Astrocyte (in vitro differentiated cells and primary cell): ENCODE measurements around the gene KIF26B.

ENCODE experiments used
- EZH2 ChIP-seq: IDR thresholded peaks from 2 replicates; pipeline ENCODE4 v1.6.1; 2012; ENCODE audit warnings: mild to moderate bottlenecking, low read length, inconsistent platforms; ENCODE audit not compliant: insufficient read depth
- TF ChIP-seq, protein P1 (sequence below): IDR thresholded peaks from 2 replicates; pipeline ENCODE4 v1.5.1; 2011; ENCODE audit warnings: low read depth, mild to moderate bottlenecking, inconsistent platforms, low read length, moderate library complexity; ENCODE audit not compliant: insufficient read depth

DNA sequence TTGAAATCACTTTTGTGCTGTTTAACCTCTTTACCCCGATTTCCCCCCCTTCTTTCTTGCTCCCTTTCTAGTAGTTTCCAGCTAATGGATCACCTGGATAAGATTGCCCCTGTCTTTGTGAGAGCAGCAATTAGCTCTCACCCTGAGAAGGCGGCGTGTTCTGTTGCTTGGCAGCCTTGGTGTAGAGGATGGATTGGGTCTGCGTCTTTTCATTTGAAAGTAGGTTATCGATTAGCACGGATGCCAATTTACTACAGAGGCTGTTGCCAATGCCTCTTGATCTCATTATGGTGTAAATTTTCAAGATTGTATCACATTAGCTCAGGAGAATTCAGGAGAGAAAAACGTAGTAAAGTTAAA is 26.4 kb downstream of the KIF26B start:
- TF ChIP-seq, protein P1, sequence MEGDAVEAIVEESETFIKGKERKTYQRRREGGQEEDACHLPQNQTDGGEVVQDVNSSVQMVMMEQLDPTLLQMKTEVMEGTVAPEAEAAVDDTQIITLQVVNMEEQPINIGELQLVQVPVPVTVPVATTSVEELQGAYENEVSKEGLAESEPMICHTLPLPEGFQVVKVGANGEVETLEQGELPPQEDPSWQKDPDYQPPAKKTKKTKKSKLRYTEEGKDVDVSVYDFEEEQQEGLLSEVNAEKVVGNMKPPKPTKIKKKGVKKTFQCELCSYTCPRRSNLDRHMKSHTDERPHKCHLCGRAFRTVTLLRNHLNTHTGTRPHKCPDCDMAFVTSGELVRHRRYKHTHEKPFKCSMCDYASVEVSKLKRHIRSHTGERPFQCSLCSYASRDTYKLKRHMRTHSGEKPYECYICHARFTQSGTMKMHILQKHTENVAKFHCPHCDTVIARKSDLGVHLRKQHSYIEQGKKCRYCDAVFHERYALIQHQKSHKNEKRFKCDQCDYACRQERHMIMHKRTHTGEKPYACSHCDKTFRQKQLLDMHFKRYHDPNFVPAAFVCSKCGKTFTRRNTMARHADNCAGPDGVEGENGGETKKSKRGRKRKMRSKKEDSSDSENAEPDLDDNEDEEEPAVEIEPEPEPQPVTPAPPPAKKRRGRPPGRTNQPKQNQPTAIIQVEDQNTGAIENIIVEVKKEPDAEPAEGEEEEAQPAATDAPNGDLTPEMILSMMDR, result no peak
- no peak for TF ChIP-seq EZH2
